GM18511 (cell line): ENCODE data around the gene ASCL2.

Experiments
- ATAC-seq: cut with Tn5 transposase; IDR thresholded peaks from one replicate; pipeline ENCODE4 v1.9.1; 2021; ENCODE audit warnings: mild to moderate bottlenecking, moderate library complexity; ENCODE audit not compliant: unreplicated experiment

The ASCL2 gene

GRCh38 chr11:2275334-2276279 lies 5.2 kb upstream of the ASCL2 start:
- ATAC-seq: no peak

DNA sequence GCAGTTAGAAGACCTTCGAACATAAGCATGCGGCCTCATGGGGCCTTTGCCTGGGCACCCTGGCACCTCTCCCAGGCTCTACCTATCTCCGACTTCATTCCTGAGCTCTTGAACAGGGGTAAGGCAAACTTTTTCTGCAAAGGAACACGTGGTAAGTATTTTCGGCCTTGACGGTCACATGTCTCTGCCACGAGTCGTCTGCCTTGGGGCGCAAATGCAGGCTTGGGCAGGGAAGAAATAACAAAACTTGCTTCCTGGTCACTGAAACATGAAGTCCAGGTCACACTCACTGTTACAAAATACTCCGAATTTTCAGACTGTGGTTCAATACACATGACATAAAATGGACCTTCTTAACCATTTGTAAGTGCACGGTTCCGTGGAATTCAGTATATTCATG lies 3.4 kb upstream of the ASCL2 start:
- ATAC-seq: no peak

GRCh38 chr11:2273311-2273710 lies 2.9 kb upstream of the ASCL2 start:
- ATAC-seq: no peak

DNA sequence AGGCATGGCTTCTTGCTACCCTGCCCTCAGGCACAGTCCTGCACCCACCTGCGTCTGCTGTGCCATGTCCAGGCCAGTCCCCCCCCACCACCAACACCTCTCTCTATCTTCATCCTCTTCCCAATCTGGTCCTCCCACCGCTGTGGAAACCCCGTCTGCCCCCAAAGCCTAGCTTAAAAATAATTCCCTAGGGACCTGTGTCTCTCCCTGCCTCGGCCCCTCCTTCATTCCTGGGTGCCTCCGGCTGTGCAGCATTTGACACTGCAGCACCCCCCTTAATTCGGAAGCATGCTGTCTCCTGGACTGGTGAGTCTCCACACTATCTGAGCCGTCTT lies 2.5 kb upstream of the ASCL2 start:
- ATAC-seq: no peak

DNA sequence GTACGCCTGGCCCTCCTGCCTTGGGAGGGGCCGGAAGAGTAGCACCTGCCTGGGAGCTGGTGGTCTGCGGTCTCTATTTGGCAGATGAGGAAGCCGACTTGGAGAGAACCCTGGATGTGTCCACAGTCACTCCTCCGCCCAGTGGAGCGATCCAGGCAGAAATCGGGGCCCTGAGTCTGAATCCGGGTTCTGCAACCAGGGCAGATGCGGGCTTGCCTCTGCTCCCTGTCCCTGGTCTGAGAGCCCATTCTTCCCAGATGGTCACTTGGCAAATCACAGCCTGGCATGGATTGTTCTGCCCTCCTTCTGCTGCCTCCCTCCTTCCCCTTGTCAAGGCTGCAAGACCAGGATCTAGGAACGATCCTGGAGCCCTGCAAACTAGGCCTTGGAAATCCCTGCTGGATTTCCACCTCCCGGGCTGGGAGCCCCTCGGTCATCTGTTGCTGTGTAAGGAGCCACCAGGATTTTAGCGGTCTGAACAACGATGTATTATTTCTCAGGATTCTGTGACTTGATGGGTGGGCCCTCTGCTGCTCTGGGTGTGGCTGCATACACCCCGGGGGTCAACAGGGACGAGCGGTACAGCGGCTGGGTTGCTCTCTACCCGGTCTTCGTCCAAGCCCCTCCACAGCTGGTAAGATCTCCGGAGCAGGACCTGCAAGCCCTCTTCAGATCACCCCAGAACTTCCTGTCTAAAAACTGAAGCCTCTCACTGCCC lies 2.0 kb upstream of the ASCL2 start:
- ATAC-seq: no peak

DNA sequence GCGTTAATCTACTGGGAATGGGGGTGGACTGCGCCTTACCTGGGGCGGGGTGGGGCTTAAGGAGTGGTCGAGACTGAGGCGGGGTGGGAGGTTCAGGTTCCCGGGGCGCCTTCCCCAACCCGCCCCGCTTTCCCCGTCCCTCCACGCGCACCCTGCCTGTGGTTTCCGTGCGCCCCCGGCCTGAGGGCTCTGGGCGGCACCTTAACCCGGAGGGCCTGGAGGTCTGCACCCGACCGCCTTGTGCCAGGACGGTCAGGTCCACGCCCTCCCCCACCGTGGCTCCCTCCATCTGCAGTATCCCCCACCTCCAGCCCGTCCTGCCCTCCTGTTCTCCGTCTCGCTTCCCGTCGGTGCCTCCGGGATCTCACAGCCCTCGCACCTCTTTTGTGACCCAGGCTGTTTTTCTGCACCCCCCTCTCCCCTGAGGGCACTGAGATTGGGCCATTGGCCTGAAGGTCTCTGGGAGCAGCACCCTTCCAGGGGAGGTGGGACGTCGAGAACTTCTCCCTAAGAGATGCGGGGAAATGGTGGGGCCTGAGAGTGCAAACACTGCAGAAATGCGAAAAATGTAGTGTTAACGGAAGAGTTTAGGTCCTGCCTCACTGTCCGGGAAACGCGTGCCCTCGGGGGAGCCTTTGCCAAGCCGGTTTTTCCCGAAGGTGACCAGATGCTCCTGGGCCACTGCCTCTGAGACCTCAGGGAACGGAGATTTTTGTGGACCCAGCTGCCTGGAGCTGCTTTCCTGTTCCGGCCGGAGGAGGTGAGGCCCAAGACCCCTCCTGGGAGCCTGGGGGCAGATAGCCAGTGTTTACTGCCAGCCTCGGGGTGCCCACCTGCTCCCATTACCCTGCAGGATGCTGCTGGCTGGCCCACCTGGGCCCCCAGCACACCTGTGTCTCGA lies 1.2 kb upstream of the ASCL2 start:
- no peak for ATAC-seq

GRCh38 chr11:2271077-2271326 lies 614 bp upstream of the ASCL2 start:
- no peak for ATAC-seq

GRCh38 chr11:2269601-2270321 lies 627 bp downstream of the ASCL2 start:
- no peak for ATAC-seq

GRCh38 chr11:2268729-2269600 lies 1.4 kb downstream of the ASCL2 start:
- no peak for ATAC-seq

DNA sequence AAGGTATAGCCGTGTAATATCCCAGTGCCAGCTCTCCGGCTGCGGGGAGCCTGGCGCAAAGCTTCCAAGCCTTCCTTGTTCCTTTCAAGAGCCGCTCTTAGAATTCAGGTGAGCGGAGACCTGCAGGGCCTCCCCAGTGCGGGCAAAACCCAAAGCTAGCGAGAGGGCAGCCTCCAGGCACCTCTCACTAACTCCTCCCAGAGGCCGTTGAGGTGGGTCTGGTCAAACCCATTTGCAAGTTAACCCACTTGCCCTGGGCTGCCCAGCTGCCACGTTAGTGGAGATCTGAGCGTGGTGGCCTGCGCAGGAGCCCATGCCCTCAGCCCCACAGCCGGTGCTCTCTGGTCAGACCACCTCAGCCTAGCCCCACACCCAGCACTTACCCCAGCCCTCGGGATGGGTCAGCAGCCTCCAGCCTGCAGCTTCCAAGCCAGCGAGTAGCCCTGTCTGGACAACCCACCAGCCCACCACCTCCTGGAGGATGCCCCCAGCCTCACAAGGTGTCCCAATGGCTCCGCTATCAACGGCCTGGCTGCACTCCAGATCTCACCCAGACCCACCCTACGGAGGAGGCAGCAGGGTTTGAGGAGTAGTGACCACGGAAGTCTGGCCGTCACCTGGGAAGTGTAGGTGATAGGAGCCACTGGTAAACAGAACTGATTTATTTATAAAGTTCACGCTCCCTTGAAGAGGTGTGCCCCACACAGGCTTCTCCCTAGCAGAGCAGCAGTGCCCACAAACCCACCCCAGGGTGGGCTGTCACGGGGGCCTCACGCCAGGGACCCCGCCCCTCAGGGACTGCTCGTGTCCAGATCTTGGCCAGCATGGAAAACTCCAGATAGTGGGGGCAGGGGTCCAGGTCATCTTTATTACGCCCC lies 2.3 kb downstream of the ASCL2 start:
- ATAC-seq: no peak

- no peak for ATAC-seq
These were observed 3.0 kb downstream of the ASCL2 start for GRCh38 chr11:2267306-2267850.

GRCh38 chr11:2266586-2267305 lies 3.6 kb downstream of the ASCL2 start:
- no peak for ATAC-seq

DNA sequence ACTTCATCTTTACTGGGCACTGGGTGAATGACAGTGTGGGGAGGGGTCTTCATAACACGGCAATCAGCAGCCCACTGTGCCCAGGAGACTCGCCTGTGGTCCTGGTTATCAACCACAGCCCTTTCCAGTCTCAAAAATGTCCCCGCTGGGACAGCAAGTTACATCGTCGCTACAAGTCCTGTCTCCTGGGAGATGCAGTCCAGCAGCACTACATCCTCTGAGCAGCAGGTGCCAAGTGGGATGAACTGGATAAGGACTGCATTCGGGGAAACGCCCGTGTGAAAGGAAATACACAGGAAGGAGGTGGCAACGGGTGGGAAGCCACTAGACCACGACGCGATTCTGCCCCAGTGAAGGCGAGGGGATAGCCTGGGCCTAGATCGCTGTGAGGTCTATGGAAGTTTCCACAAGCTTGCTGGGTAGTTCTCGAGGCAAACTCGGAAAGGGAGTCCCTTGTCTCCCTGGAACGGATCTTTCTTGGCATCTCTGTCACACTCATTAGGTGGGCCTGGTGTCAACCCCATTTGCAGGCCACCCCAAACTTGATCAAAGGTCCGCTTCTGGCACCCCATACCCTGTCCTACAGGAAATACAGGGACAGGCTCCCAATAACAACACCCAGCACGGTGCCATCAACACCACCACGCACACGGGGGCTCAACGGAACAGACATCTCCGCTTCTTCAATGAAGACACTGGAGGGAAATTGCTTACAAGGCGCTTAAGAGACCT lies 4.4 kb downstream of the ASCL2 start:
- ATAC-seq: no peak

DNA sequence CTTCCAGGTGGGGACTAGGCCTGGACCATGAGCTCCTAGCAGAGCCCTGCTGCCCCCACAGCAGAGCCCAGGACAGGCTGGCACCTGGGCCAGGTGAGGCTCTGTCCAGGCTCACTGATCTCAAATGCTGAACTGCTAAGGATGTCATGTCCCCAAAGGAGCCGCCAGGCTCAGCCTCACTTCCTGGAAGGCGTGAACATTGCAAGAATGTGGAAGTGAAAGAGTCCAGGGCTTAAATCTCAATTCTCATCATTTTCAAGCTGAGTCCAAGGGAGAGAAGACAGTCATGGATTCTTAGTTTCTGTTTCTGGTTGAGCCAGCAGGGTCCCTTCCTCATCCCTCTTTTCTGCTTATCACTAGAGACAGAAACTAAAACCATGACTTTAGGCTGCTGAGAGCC lies 5.0 kb downstream of the ASCL2 start:
- peak; percentile 65 for ATAC-seq

DNA sequence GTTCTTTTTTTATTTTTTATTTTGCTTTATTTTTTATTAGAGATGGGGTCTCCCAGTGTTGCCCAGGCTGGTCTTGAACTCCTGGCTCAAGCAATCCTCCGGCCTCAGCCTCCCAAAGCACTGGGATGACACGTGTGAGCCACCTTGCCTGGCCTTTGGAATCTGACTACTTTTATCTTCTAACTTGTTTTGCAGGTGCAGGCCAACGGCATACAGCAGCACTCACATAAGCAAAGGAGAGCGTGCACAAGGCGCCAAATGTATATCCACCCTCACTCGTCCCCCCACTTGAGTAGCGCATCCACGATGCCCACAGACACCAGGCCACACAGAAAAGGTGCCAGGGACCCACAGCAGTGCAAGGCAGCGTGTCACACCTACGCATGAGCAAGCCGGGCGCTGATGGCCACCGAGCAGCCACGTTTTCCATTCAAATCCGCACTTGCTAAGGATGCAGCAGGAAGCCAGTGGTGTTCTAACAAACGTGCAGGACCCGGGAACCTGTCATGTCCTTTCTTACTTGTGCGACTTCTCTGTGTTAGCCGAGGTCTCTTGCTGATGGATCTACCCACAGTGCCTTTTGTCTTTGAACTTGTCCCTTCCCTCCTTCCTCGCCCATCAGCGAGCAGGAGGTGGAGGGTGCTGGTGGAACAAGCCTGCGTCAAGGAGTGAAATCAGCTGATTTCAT lies 5.9 kb downstream of the ASCL2 start:
- ATAC-seq: no peak

- no peak for ATAC-seq
These were observed 6.5 kb downstream of the ASCL2 start for GRCh38 chr11:2263724-2264360.
